ENCODE measurements around the gene DIAPH2. TPM values are rescaled to one million over a fixed set of nuclear protein-coding genes. Genes with fewer than 3 reads are reported as not detected.
"Not testable (repeated sequence)": the region's sequence is repeated elsewhere in the genome, so short reads cannot be mapped to it uniquely, and the experiment has no call there.

DIAPH2 gene
- total RNA-seq, 1 experiment from 2014 or later: 10.9 TPM

DNA sequence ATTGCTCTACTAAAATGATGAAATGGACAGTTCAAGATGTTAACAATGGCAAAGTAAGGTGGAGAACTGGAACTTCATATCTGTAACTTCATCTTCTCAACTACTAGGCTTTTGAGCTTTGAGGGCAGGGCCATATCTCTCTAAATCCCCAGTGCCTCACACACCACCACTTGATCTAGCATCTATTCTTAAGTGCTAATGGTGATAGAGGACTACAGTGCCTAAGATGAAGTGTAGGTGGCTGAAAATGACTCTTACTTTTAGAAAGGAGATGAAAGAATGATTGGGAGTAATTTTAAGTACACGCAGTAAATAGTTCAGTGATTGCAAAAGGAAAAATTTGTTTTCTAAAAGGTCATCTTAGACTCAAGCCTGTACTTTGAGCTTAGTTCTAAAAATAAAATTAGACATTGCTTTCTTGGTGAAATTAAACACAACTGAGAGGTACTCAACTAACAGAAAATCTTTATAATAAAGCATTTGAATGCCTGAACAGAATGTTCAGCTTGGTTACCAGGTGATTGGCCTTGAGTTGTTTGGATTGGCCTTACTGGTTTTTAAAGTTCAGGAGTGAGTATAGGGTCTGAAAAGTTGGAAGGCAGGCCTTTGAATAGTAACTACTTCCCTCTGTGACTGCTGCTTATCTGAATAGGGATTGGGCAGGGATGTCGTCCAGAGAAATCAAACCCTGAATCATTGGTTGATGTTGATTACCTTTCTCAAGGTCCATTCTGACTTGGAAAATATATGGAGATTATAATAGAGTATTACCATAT is 45.4 kb downstream of the DIAPH2 start:
- TF ChIP-seq EZH2phosphoT487 (IDR thresholded peaks at IDR 0.05; ENCODE audit: borderline replicate concordance) (no peak), ZNF274 (IDR thresholded peaks at IDR 0.05; ENCODE audit: low read depth, low read length) (no peak), ZFX (IDR thresholded peaks at IDR 0.05) (no peak), YY1 (IDR thresholded peaks at IDR 0.05; ENCODE audit: extremely low read depth, insufficient replicate concordance, low read depth, low read length) (no peak), EZH2 (IDR thresholded peaks at IDR 0.05) (no peak), SRF (IDR thresholded peaks at IDR 0.05; ENCODE audit: low read depth) (no peak), CEBPB (IDR thresholded peaks at IDR 0.05; ENCODE audit: low read depth) (no peak), FOSL1 (IDR thresholded peaks at IDR 0.05; ENCODE audit: low read depth) (no peak), JUND (IDR thresholded peaks at IDR 0.05) (no peak), SP1 (IDR thresholded peaks at IDR 0.05; ENCODE audit: low read depth) (no peak)
- TF ChIP-seq, protein P1, sequence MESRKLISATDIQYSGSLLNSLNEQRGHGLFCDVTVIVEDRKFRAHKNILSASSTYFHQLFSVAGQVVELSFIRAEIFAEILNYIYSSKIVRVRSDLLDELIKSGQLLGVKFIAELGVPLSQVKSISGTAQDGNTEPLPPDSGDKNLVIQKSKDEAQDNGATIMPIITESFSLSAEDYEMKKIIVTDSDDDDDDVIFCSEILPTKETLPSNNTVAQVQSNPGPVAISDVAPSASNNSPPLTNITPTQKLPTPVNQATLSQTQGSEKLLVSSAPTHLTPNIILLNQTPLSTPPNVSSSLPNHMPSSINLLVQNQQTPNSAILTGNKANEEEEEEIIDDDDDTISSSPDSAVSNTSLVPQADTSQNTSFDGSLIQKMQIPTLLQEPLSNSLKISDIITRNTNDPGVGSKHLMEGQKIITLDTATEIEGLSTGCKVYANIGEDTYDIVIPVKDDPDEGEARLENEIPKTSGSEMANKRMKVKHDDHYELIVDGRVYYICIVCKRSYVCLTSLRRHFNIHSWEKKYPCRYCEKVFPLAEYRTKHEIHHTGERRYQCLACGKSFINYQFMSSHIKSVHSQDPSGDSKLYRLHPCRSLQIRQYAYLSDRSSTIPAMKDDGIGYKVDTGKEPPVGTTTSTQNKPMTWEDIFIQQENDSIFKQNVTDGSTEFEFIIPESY (IDR thresholded peaks at IDR 0.05; ENCODE audit: extremely low read depth, insufficient replicate concordance, low read length): no peak
- TF ChIP-seq, protein P2, sequence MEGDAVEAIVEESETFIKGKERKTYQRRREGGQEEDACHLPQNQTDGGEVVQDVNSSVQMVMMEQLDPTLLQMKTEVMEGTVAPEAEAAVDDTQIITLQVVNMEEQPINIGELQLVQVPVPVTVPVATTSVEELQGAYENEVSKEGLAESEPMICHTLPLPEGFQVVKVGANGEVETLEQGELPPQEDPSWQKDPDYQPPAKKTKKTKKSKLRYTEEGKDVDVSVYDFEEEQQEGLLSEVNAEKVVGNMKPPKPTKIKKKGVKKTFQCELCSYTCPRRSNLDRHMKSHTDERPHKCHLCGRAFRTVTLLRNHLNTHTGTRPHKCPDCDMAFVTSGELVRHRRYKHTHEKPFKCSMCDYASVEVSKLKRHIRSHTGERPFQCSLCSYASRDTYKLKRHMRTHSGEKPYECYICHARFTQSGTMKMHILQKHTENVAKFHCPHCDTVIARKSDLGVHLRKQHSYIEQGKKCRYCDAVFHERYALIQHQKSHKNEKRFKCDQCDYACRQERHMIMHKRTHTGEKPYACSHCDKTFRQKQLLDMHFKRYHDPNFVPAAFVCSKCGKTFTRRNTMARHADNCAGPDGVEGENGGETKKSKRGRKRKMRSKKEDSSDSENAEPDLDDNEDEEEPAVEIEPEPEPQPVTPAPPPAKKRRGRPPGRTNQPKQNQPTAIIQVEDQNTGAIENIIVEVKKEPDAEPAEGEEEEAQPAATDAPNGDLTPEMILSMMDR (IDR thresholded peaks at IDR 0.05 in 2 of 3, conservative IDR thresholded peaks at IDR 0.05 in 1 of 3; ENCODE audit: borderline replicate concordance in 1 of 3, insufficient read depth in 1 of 3, low read depth in 2 of 3, low read length in 2 of 3): no peak
- TF ChIP-seq, protein P3, sequence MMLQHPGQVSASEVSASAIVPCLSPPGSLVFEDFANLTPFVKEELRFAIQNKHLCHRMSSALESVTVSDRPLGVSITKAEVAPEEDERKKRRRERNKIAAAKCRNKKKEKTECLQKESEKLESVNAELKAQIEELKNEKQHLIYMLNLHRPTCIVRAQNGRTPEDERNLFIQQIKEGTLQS (IDR thresholded peaks at IDR 0.05): no peak
- Histone ChIP-seq H3K4me2 (ENCODE audit: low read length) (no peak overlapping the region), H3K9me3 (ENCODE audit: control insufficient read depth in 1 of 2, insufficient read depth in 1 of 2, low read depth in 1 of 2, low read length in 2 of 2) (no peaks in the 10 kb centered on the region), H3K27me3 (ENCODE audit: insufficient read depth, low read length) (no peaks in the 10 kb centered on the region), H2AFZ (ENCODE audit: low read depth, low read length, poor library complexity, severe bottlenecking) (no peak overlapping the region), H3K4me1 (ENCODE audit: control insufficient read depth in 1 of 2, insufficient read depth in 2 of 2, low read length in 2 of 2) (no peaks in the 10 kb centered on the region), H3K9me2 (ENCODE audit: insufficient read depth) (no peaks in the 10 kb centered on the region), H3K36me3 (ENCODE audit: control insufficient read depth in 1 of 2, insufficient read depth in 2 of 2, low read length in 2 of 2) (no peaks in the 10 kb centered on the region), H4K20me1 (ENCODE audit: insufficient read depth) (no peaks in the 10 kb centered on the region), H3K4me3 (replicated peaks in 1 of 2; ENCODE audit: low read depth in 1 of 2, low read length in 2 of 2) (no peak overlapping the region), H3K79me2 (ENCODE audit: insufficient read depth, low read length) (no peaks in the 10 kb centered on the region), H3K9ac (ENCODE audit: low read length) (no peak overlapping the region), H3K27ac (ENCODE audit: low read depth, low read length) (no peak overlapping the region)
- RAD21 ChIA-PET (ENCODE audit: low non-redundant PET in 1 of 2, low total read pairs in 2 of 2, uncharacterized antibody in 2 of 2, unreplicated experiment in 2 of 2): no interaction called here
- POLR2A ChIA-PET: no interaction called here
- intact Hi-C loops (cut with micrococcal nuclease): no loop called here
- no peak for ATAC-seq
- CTCF ChIA-PET: no interaction called here
- DNase-seq (ENCODE audit: low read depth, low spot score): no peak
- no TSS peak for BruUV-seq (replicated peaks)

DNA sequence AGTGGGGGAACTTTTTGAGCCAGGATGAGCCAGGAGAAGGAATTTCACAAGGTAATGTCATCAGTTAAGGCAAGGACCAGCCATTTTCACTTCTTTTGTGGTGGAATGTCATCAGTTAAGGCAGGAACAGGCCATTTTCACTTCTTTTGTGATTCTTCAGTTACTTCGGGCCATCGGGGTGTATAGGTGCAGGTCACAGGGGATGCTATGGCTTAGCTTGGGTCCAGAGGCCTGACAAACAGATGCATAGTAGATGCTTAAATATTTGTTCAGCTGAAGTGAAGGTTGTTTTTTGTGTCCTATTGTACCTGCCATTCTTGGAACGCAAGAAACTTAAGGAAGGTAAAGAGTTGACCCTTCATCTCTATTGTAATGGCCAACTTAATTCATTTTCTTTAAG is 46.4 kb downstream of the DIAPH2 start:
- H3K9me2 ChIP-seq (ENCODE audit: insufficient read depth); H3K4me3 ChIP-seq (replicated peaks in 1 of 2; ENCODE audit: low read depth in 1 of 2, low read length in 2 of 2); ATAC-seq; H3K27ac ChIP-seq (ENCODE audit: low read depth, low read length); intact Hi-C loops (cut with micrococcal nuclease); H3K4me1 ChIP-seq (ENCODE audit: control insufficient read depth in 1 of 2, insufficient read depth in 2 of 2, low read length in 2 of 2); CTCF ChIA-PET; H2AFZ ChIP-seq (ENCODE audit: low read depth, low read length, poor library complexity, severe bottlenecking); BruUV-seq (replicated peaks); H3K9ac ChIP-seq (ENCODE audit: low read length); DNase-seq (ENCODE audit: low read depth, low spot score); H3K27me3 ChIP-seq (ENCODE audit: insufficient read depth, low read length); H3K9me3 ChIP-seq (ENCODE audit: control insufficient read depth in 1 of 2, insufficient read depth in 1 of 2, low read depth in 1 of 2, low read length in 2 of 2); RAD21 ChIA-PET (ENCODE audit: low non-redundant PET in 1 of 2, low total read pairs in 2 of 2, uncharacterized antibody in 2 of 2, unreplicated experiment in 2 of 2); H3K4me2 ChIP-seq (ENCODE audit: low read length); H3K36me3 ChIP-seq (ENCODE audit: control insufficient read depth in 1 of 2, insufficient read depth in 2 of 2, low read length in 2 of 2); H3K79me2 ChIP-seq (ENCODE audit: insufficient read depth, low read length); POLR2A ChIA-PET; H4K20me1 ChIP-seq (ENCODE audit: insufficient read depth): not testable (repeated sequence)

Measured in HCT116 (cell line).